HepG2 (cell line): ENCODE results near the gene JPT1. TPM values are rescaled to one million over a fixed set of nuclear protein-coding genes. Genes with fewer than 3 reads are reported as not detected.

Experiments
- EEA1 ChIP-seq: sonication (generic); formaldehyde crosslinking; IDR thresholded peaks from 2 replicates; pipeline ENCODE4 v1.5.1; 2020; ENCODE audit warnings: mild to moderate bottlenecking, missing genetic modification reagents, borderline replicate concordance
- GATA4 ChIP-seq: sonication (generic); IDR thresholded peaks from 2 replicates; pipeline ENCODE4 v1.6.1; 2016; ENCODE audit warnings: antibody characterized with exemption, low read depth, borderline replicate concordance
- MAFF ChIP-seq: IDR thresholded peaks from 2 replicates; pipeline ENCODE4 v1.6.1; 2011; ENCODE audit warnings: low read depth, low read length, improper control_type of control experiment
- MLLT10 ChIP-seq: sonication (generic); formaldehyde crosslinking; IDR thresholded peaks from 2 replicates; pipeline ENCODE4 v1.4.0; 2020; ENCODE audit warnings: missing genetic modification reagents
- MTA1 ChIP-seq: sonication (generic); formaldehyde crosslinking; IDR thresholded peaks from 2 replicates; pipeline ENCODE4 v1.4.0; 2020; ENCODE audit warnings: missing genetic modification reagents, mild to moderate bottlenecking, borderline replicate concordance
- NFKBIZ ChIP-seq: IDR thresholded peaks from 2 replicates; pipeline ENCODE4 v1.6.1; 2018; ENCODE audit warnings: missing genetic modification reagents, missing compliant biosample characterization
- U2AF2 ChIP-seq: fragments of 200-400 bp; formaldehyde crosslinking; IDR thresholded peaks from 2 replicates; pipeline ENCODE4 v1.6.1; 2017; ENCODE audit warnings: low read depth, mild to moderate bottlenecking, low read length
- ZBTB7B ChIP-seq: sonication (generic); formaldehyde crosslinking; IDR thresholded peaks from 2 replicates; pipeline ENCODE4 v1.4.0; 2020; ENCODE audit warnings: missing genetic modification reagents
- ZKSCAN8 ChIP-seq: IDR thresholded peaks from 2 replicates; pipeline ENCODE4 v1.6.1; 2016; ENCODE audit warnings: borderline replicate concordance, missing genetic modification reagents, missing compliant biosample characterization
- ZMYM3 ChIP-seq: sonication (generic); formaldehyde crosslinking; IDR thresholded peaks from 2 replicates; pipeline ENCODE4 v1.5.1; 2020; ENCODE audit warnings: mild to moderate bottlenecking, missing genetic modification reagents
- ZNF260 ChIP-seq: sonication (generic); formaldehyde crosslinking; IDR thresholded peaks from 2 replicates; pipeline ENCODE4 v1.4.0; 2020; ENCODE audit warnings: missing genetic modification reagents, low read depth, mild to moderate bottlenecking, borderline replicate concordance
- ZNF34 ChIP-seq: sonication (generic); formaldehyde crosslinking; IDR thresholded peaks from 2 replicates; pipeline ENCODE4 v1.4.0; 2020; ENCODE audit warnings: mild to moderate bottlenecking, missing genetic modification reagents, borderline replicate concordance
- ZNF431 ChIP-seq: sonication (generic); formaldehyde crosslinking; IDR thresholded peaks from 2 replicates; pipeline ENCODE4 v1.9.0; 2022; ENCODE audit warnings: missing genetic modification reagents, low read depth, mild to moderate bottlenecking, borderline replicate concordance
- ZNF598 ChIP-seq: sonication (generic); formaldehyde crosslinking; IDR thresholded peaks from 2 replicates; pipeline ENCODE4 v1.5.1; 2020; ENCODE audit warnings: mild to moderate bottlenecking, missing genetic modification reagents, borderline replicate concordance
- ZNF720 ChIP-seq: sonication (generic); formaldehyde crosslinking; IDR thresholded peaks from 2 replicates; pipeline ENCODE4 v1.4.0; 2020; ENCODE audit warnings: missing genetic modification reagents
- polyA plus RNA-seq, 8 experiments: library from polyadenylated mRNA; depleted of rRNA in 3 of 8; stranded (reverse) in 7 of 8; unstranded in 1 of 8; fragments of >200 nt; fragmentation: Illumina TruSeq in 4 of 8; extraction: Trizol in 4 of 8; gene quantifications; 2 replicates each; pipeline versions ENCODE4 v1.2.1 to v1.2.3, GENCODE V29; 2011 to 2016; ENCODE audit warnings: low read depth in 4 of 8, missing spikeins in 1 of 8, mixed read lengths in 1 of 8; ENCODE audit not compliant: insufficient read depth in 1 of 8
- total RNA-seq, 5 experiments: library from RNA; depleted of rRNA; stranded (reverse); fragments of >200 nt; fragmentation: Illumina TruSeq; extraction: Trizol; gene quantifications; 2 replicates each; pipeline ENCODE4 v1.2.3, GENCODE V29; 2016; ENCODE audit warnings: low read depth in 1 of 5
- TF ChIP-seq, protein P1 (sequence below): sonication (generic); formaldehyde crosslinking; IDR thresholded peaks from 2 replicates; pipeline ENCODE4 v1.4.0; 2020; ENCODE audit warnings: missing genetic modification reagents, borderline replicate concordance
- TF ChIP-seq, protein P2 (sequence below): sonication (generic); formaldehyde crosslinking; IDR thresholded peaks from 2 replicates; pipeline ENCODE4 v1.5.1; 2020; ENCODE audit warnings: mild to moderate bottlenecking, missing genetic modification reagents, borderline replicate concordance
- TF ChIP-seq, protein P3 (sequence below): IDR thresholded peaks from 2 replicates; pipeline ENCODE4 v1.6.1; 2016; ENCODE audit warnings: missing biosample characterization, missing genetic modification reagents, low read depth

JPT1 gene
- total and polyA plus RNA-seq, 2 of the 13 experiments (the other 11 are each of a cell fraction or from before 2014, with no cell fraction given): 43.3 to 256 TPM

DNA sequence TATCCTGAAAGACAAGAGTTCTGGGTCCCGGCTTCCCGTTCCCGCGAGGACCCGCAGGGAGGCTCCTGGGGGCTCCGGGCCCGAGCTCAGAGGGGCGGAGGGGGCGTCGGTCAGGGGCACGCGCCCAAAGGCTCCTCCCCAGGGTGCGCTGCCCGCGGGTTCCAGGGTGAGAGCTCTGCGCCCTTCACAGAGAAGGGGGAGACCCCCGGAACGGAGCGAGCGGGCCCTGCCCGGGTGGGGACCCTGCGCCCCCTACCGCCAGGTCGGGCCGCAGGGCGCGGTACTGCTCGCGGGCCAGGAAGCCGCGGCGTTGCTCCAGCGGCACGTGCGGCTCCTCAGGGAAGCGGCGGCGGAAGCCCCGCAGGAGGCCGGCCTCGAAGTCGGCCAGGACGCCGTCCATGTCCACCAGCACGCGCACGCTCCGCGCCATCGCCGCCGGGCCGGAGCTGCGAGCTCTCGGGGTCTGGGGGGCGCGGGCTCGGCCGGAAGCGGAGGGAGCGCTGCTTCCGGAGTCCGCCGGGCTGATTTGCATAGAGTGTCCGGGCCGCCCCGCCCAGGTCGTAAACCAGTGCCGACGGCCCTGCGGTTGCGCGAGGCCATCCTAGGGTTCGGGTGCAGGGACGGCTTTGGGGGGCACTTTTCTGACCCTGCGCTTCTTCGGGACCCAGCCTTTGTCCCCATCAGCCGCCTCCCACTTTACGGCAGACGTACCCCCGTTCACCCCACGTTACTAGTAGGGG lies 22.9 kb downstream of the JPT1 start, which contains the start of gene NT5C (continued):
- TF ChIP-seq, protein P1, sequence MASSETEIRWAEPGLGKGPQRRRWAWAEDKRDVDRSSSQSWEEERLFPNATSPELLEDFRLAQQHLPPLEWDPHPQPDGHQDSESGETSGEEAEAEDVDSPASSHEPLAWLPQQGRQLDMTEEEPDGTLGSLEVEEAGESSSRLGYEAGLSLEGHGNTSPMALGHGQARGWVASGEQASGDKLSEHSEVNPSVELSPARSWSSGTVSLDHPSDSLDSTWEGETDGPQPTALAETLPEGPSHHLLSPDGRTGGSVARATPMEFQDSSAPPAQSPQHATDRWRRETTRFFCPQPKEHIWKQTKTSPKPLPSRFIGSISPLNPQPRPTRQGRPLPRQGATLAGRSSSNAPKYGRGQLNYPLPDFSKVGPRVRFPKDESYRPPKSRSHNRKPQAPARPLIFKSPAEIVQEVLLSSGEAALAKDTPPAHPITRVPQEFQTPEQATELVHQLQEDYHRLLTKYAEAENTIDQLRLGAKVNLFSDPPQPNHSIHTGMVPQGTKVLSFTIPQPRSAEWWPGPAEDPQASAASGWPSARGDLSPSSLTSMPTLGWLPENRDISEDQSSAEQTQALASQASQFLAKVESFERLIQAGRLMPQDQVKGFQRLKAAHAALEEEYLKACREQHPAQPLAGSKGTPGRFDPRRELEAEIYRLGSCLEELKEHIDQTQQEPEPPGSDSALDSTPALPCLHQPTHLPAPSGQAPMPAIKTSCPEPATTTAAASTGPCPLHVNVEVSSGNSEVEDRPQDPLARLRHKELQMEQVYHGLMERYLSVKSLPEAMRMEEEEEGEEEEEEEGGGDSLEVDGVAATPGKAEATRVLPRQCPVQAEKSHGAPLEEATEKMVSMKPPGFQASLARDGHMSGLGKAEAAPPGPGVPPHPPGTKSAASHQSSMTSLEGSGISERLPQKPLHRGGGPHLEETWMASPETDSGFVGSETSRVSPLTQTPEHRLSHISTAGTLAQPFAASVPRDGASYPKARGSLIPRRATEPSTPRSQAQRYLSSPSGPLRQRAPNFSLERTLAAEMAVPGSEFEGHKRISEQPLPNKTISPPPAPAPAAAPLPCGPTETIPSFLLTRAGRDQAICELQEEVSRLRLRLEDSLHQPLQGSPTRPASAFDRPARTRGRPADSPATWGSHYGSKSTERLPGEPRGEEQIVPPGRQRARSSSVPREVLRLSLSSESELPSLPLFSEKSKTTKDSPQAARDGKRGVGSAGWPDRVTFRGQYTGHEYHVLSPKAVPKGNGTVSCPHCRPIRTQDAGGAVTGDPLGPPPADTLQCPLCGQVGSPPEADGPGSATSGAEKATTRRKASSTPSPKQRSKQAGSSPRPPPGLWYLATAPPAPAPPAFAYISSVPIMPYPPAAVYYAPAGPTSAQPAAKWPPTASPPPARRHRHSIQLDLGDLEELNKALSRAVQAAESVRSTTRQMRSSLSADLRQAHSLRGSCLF (CRISPR knock-in tag): no peak
- TF ChIP-seq MAFF (no peak), ZMYM3 (CRISPR knock-in tag) (no peak), EEA1 (CRISPR knock-in tag) (peak; percentile 92), ZNF260 (CRISPR knock-in tag) (no peak), ZNF34 (0 out of 2 replicates have a peak, but pooled peaks have one; percentile 70), MLLT10 (no peak), ZNF431 (CRISPR knock-in tag) (peak; percentile 54; the same call in 1 of the 2 replicates), ZKSCAN8 (peak; percentile 49; the same call in 1 of the 2 replicates), MTA1 (CRISPR knock-in tag) (peak; percentile 65; the same call in 1 of the 2 replicates), U2AF2 (0 out of 2 replicates have a peak, but pooled peaks have one; percentile 22), ZBTB7B (CRISPR knock-in tag) (peak; percentile 93), GATA4 (peak; percentile 47; the same call in 1 of the 2 replicates), NFKBIZ (CRISPR knock-in tag) (peak; percentile 93), ZNF720 (CRISPR knock-in tag) (no peak), ZNF598 (CRISPR knock-in tag) (no peak)
- TF ChIP-seq, protein P2, sequence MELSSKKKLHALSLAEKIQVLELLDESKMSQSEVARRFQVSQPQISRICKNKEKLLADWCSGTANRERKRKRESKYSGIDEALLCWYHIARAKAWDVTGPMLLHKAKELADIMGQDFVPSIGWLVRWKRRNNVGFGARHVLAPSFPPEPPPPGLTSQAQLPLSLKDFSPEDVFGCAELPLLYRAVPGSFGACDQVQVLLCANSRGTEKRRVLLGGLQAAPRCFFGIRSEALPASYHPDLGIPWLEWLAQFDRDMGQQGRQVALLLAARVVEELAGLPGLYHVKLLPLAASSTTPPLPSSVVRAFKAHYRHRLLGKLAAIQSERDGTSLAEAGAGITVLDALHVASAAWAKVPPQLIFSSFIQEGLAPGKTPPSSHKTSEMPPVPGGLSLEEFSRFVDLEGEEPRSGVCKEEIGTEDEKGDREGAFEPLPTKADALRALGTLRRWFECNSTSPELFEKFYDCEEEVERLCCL (CRISPR knock-in tag): no peak
- TF ChIP-seq, protein P3, sequence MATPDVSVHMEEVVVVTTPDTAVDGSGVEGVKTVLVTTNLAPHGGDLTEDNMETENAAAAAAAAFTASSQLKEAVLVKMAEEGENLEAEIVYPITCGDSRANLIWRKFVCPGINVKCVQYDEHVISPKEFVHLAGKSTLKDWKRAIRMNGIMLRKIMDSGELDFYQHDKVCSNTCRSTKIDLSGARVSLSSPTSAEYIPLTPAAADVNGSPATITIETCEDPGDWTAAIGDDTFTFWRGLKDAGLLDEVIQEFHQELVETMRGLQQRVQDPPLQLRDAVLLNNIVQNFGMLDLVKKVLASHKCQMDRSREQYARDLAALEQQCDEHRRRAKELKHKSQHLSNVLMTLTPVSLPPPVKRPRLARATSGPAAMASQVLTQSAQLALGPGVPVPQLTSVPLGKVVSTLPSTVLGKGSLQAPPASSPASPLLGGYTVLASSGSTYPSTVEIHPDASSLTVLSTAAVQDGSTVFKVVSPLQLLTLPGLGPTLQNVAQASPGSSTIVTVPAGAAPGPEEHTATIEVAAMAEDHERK (CRISPR knock-in tag): no peak
